ENCODE results near the gene INTU. TPM values are rescaled to one million over a fixed set of nuclear protein-coding genes. Genes with fewer than 3 reads are reported as not detected.

INTU gene
- total RNA-seq, 1 donor = 13.0 TPM

- TF ChIP-seq CTCF (IDR thresholded peaks at IDR 0.05; ENCODE audit: insufficient read depth, low read depth, low read length) = no peak
- no peak for DNase-seq (ENCODE audit: low read depth)
- no peak overlapping the region for H3K4me3 ChIP-seq (ENCODE audit: low read depth, low read length)
Observed at GRCh38 chr4:127734976-127735375, 102.2 kb downstream of the INTU start.

GRCh38 chr4:127737295-127737694 is 104.5 kb downstream of the INTU start:
- DNase-seq (ENCODE audit: low read depth) = no peak
- H3K4me3 ChIP-seq (ENCODE audit: low read depth, low read length) = no peak overlapping the region
- no peak for TF ChIP-seq CTCF (IDR thresholded peaks at IDR 0.05; ENCODE audit: insufficient read depth, low read depth, low read length)

GRCh38 chr4:127741247-127741646 is 108.5 kb downstream of the INTU start:
- DNase-seq (ENCODE audit: low read depth) = no peak
- H3K4me3 ChIP-seq (ENCODE audit: low read depth, low read length) = no peak overlapping the region
- TF ChIP-seq CTCF (IDR thresholded peaks at IDR 0.05; ENCODE audit: insufficient read depth, low read depth, low read length) = no peak

GRCh38 chr4:127747883-127748282 is 115.1 kb downstream of the INTU start:
- DNase-seq (ENCODE audit: low read depth) = no peak
- TF ChIP-seq CTCF (IDR thresholded peaks at IDR 0.05; ENCODE audit: insufficient read depth, low read depth, low read length) = no peak
- no peak overlapping the region for H3K4me3 ChIP-seq (ENCODE audit: low read depth, low read length)

- no peak for TF ChIP-seq CTCF (IDR thresholded peaks at IDR 0.05; ENCODE audit: insufficient read depth, low read depth, low read length)
- DNase-seq (ENCODE audit: low read depth) = no peak
- no peak overlapping the region for H3K4me3 ChIP-seq (ENCODE audit: low read depth, low read length)
Observed at GRCh38 chr4:127748957-127749356, 116.2 kb downstream of the INTU start.

GRCh38 chr4:127756906-127757305 is 124.1 kb downstream of the INTU start:
- no peak overlapping the region for H3K4me3 ChIP-seq (ENCODE audit: low read depth, low read length)
- no peak for TF ChIP-seq CTCF (IDR thresholded peaks at IDR 0.05; ENCODE audit: insufficient read depth, low read depth, low read length)
- no peak for DNase-seq (ENCODE audit: low read depth)

GRCh38 chr4:127759228-127759820 is 126.6 kb downstream of the INTU start:
- DNase-seq (ENCODE audit: low read depth) = no peak
- no peak for TF ChIP-seq CTCF (IDR thresholded peaks at IDR 0.05; ENCODE audit: insufficient read depth, low read depth, low read length)
- H3K4me3 ChIP-seq (ENCODE audit: low read depth, low read length) = no peak overlapping the region
